GM23248 (cell line): Measurements from ENCODE around the gene NEFH.

ENCODE experiments used
- EZH2 ChIP-seq: fragments of 200-600 bp; sonication (generic); IDR thresholded peaks from 2 replicates; pipeline ENCODE4 v1.6.1; 2018; ENCODE audit warnings: antibody characterized with exemption, mild to moderate bottlenecking; ENCODE audit not compliant: insufficient read depth, poor library complexity, severe bottlenecking
- EZH2phosphoT487 ChIP-seq: fragments of 200-600 bp; sonication (generic); IDR thresholded peaks from 2 replicates; pipeline ENCODE4 v1.6.1; 2018; ENCODE audit warnings: antibody characterized with exemption, moderate library complexity, mild to moderate bottlenecking, low read depth; ENCODE audit not compliant: insufficient read depth

DNA sequence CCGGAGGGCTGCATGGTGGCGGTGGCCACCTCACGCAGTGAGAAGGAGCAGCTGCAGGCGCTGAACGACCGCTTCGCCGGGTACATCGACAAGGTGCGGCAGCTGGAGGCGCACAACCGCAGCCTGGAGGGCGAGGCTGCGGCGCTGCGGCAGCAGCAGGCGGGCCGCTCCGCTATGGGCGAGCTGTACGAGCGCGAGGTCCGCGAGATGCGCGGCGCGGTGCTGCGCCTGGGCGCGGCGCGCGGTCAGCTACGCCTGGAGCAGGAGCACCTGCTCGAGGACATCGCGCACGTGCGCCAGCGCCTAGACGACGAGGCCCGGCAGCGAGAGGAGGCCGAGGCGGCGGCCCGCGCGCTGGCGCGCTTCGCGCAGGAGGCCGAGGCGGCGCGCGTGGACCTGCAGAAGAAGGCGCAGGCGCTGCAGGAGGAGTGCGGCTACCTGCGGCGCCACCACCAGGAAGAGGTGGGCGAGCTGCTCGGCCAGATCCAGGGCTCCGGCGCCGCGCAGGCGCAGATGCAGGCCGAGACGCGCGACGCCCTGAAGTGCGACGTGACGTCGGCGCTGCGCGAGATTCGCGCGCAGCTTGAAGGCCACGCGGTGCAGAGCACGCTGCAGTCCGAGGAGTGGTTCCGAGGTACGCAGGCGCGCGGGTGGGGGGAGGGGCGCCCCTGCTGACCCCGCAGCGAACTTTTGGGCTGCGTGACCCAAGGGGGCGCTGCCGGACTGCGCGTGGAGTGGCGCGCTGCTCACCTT is 670 bp downstream of the NEFH start:
- TF ChIP-seq EZH2 (no peak), EZH2phosphoT487 (no peak)
